Endothelial cell of umbilical vein (primary cell): ENCODE measurements around the gene S100A11. TPM values are rescaled to one million over a fixed set of nuclear protein-coding genes. Genes with fewer than 3 reads are reported as not detected.

Experiments
- BruUV-seq: library from RNA; stranded (reverse); fragments of 400-500 nt; replicated peaks from 2 replicates; lab custom pipeline; 2021; lab: Mats Ljungman, UMichigan
- CTCF ChIA-PET: fragments of 300-600, 350-600 bp; sonication (Branson Sonifier 250); formaldehyde crosslinking; loops from one replicate; lab custom pipeline; 2021; ENCODE audit warnings: antibody characterized with exemption, inconsistent platforms; lab: Charles Lee
- POLR2A ChIA-PET: fragments of 300-600, 350-600 bp; sonication (Branson Sonifier 250); formaldehyde crosslinking; loops from one replicate; lab custom pipeline; 2021; ENCODE audit warnings: antibody characterized with exemption, inconsistent platforms; lab: Charles Lee
- DNase-seq: peaks from one replicate; pipeline ENCODE4 v3.0.0-alpha.2; 2011; ENCODE audit warnings: low read depth, low spot score
- FAIRE-seq: peaks from 2 replicates; lab custom pipeline; 2011; peaks lifted over from hg19 to GRCh38; lab: Jason Lieb, UNC
- H2AFZ ChIP-seq: 2 replicates; pipeline ENCODE4 v1.6.0; 2012; ENCODE audit warnings: low read depth, low read length, control low read depth, inconsistent platforms
- H3K27ac ChIP-seq: 2 replicates; pipeline ENCODE4 v1.5.1; 2011; ENCODE audit warnings: low read depth, mild to moderate bottlenecking, control low read depth, low read length, moderate library complexity; ENCODE audit not compliant: insufficient read depth
- H3K27me3 ChIP-seq, 2 experiments: 2 replicates each; pipeline versions ENCODE4 v1.6.0 to v1.6.1; 2011; ENCODE audit warnings: low read length in 2 of 2, mixed read lengths in 1 of 2; ENCODE audit not compliant: control insufficient read depth in 2 of 2, insufficient read depth in 2 of 2
- H3K36me3 ChIP-seq, 2 experiments: 2 replicates in 1 of 2; 3 replicates in 1 of 2; pipeline ENCODE4 v1.5.1; 2011; ENCODE audit warnings: low read length in 2 of 2, mild to moderate bottlenecking in 1 of 2, moderate library complexity in 1 of 2; ENCODE audit not compliant: control insufficient read depth in 2 of 2, insufficient read depth in 2 of 2; ENCODE audit errors: extremely low read depth in 1 of 2
- H3K4me1 ChIP-seq: 3 replicates; pipeline ENCODE4 v1.5.1; 2011; ENCODE audit warnings: mild to moderate bottlenecking, low read length; ENCODE audit not compliant: control insufficient read depth, insufficient read depth; ENCODE audit errors: extremely low read depth
- H3K4me2 ChIP-seq: 2 replicates; pipeline ENCODE4 v1.6.1; 2011; ENCODE audit warnings: low read length, control low read depth, mixed read lengths; ENCODE audit not compliant: insufficient read depth
- H3K4me3 ChIP-seq, 3 experiments: fragments of 200-600 bp in 1 of 3; sonication (generic), shearing (Covaris generic) in 1 of 3; replicated peaks in 1 of 3; 2 replicates each; pipeline ENCODE4 v1.5.1; 2011 to 2016; ENCODE audit warnings: control low read depth in 3 of 3, low read length in 3 of 3, mild to moderate bottlenecking in 2 of 3, inconsistent platforms in 1 of 3, low read depth in 1 of 3, moderate library complexity in 1 of 3; ENCODE audit not compliant: insufficient read depth in 1 of 3
- H3K79me2 ChIP-seq: 2 replicates; pipeline ENCODE4 v1.6.0; 2012; ENCODE audit warnings: low read length, inconsistent platforms; ENCODE audit not compliant: control insufficient read depth, insufficient read depth
- H3K9ac ChIP-seq: replicated peaks from 2 replicates; pipeline ENCODE3; 2011; ENCODE audit warnings: low read length, control low read depth; ENCODE audit not compliant: insufficient read depth; ENCODE audit errors: extremely low read depth
- H3K9me1 ChIP-seq: replicated peaks from 3 replicates; pipeline ENCODE4 v1.6.0; 2011; ENCODE audit warnings: mild to moderate bottlenecking, low read length; ENCODE audit not compliant: control insufficient read depth, insufficient read depth; ENCODE audit errors: extremely low read depth
- H3K9me3 ChIP-seq: replicated peaks from 2 replicates; pipeline ENCODE4 v1.5.1; 2012; ENCODE audit warnings: low read length, inconsistent platforms; ENCODE audit not compliant: control insufficient read depth, insufficient read depth
- H4K20me1 ChIP-seq: replicated peaks from 2 replicates; pipeline ENCODE3; 2011; ENCODE audit warnings: mild to moderate bottlenecking, low read length; ENCODE audit not compliant: control insufficient read depth, insufficient read depth; ENCODE audit errors: extremely low read depth
- EZH2 ChIP-seq: IDR thresholded peaks from 2 replicates; pipeline ENCODE4 v1.6.1; 2012; ENCODE audit warnings: borderline replicate concordance, low read depth, mild to moderate bottlenecking, moderate library complexity, low read length, inconsistent platforms; ENCODE audit not compliant: severe bottlenecking
- FOS ChIP-seq: IDR thresholded peaks from 2 replicates; pipeline ENCODE4 v1.6.1; 2011; ENCODE audit warnings: mild to moderate bottlenecking, low read length, moderate library complexity, borderline replicate concordance; ENCODE audit not compliant: insufficient read depth
- GATA2 ChIP-seq: IDR thresholded peaks from 2 replicates; pipeline ENCODE4 v1.7.0; 2011; ENCODE audit warnings: low read depth, mild to moderate bottlenecking, moderate library complexity, mixed read lengths, low read length; ENCODE audit not compliant: insufficient read length, insufficient read depth
- JUN ChIP-seq: IDR thresholded peaks from 2 replicates; pipeline ENCODE4 v1.6.1; 2011; ENCODE audit warnings: borderline replicate concordance, low read depth; ENCODE audit not compliant: insufficient read length, insufficient read depth
- MYC ChIP-seq: IDR thresholded peaks from one replicate; pipeline ENCODE4 v1.6.1; 2011; ENCODE audit warnings: mild to moderate bottlenecking, low read depth, low read length
- POLR2A ChIP-seq: IDR thresholded peaks from 2 replicates; pipeline ENCODE4 v1.6.1; 2012; ENCODE audit warnings: low read depth, mild to moderate bottlenecking, control low read depth, low read length
- POLR2AphosphoS5 ChIP-seq: IDR thresholded peaks from 2 replicates; pipeline ENCODE4 v1.6.1; 2012; ENCODE audit warnings: low read depth, mild to moderate bottlenecking, control low read depth, low read length, moderate library complexity; ENCODE audit not compliant: insufficient read depth
- dilution Hi-C: fragments of 300-500 bp; cut with MboI; formaldehyde crosslinking; loops from one replicate; pipeline ENCODE4 v1.15.0; 2019; ENCODE audit warnings: low sequenced_read_pairs; ENCODE audit not compliant: extremely low pct_ligation_motif_present
- intact Hi-C: fragments of 100-400 bp; cut with micrococcal nuclease; formaldehyde crosslinking; loops from one replicate; pipeline ENCODE4 v1.10.0; 2022
- polyA plus RNA-seq, 4 experiments: library from polyadenylated mRNA; depleted of rRNA in 3 of 4; stranded (reverse) in 3 of 4; unstranded in 1 of 4; fragments of >200 nt; gene quantifications; 2 replicates each; pipeline versions ENCODE4 v1.2.1 to v1.2.3, GENCODE V29; 2011 to 2012; ENCODE audit warnings: missing spikeins in 1 of 4
- total RNA-seq: library from RNA; stranded (reverse); gene quantifications from 2 replicates; pipeline ENCODE4 v1.2.3, GENCODE V29; 2021
- TF ChIP-seq, protein P1 (sequence below): IDR thresholded peaks from 2 replicates; pipeline ENCODE4 v1.6.1; 2011; ENCODE audit not compliant: insufficient read depth, insufficient read length
- TF ChIP-seq, protein P2 (sequence below), 2 donors: IDR thresholded peaks; 1 replicate in 1 of 2; 2 replicates in 1 of 2; pipeline ENCODE4 v1.5.1; 2011; ENCODE audit warnings: low read length in 2 of 2, mild to moderate bottlenecking in 2 of 2, moderate library complexity in 2 of 2, control low read depth in 1 of 2, inconsistent platforms in 1 of 2, low read depth in 1 of 2; ENCODE audit not compliant: insufficient read depth in 1 of 2; ENCODE audit errors: extremely low read depth in 1 of 2

S100A11 gene
- total and polyA plus RNA-seq, 2 donors (not counting 3 experiments of a cell fraction or from before 2014, with no cell fraction given), result 497 to 505 TPM

DNA sequence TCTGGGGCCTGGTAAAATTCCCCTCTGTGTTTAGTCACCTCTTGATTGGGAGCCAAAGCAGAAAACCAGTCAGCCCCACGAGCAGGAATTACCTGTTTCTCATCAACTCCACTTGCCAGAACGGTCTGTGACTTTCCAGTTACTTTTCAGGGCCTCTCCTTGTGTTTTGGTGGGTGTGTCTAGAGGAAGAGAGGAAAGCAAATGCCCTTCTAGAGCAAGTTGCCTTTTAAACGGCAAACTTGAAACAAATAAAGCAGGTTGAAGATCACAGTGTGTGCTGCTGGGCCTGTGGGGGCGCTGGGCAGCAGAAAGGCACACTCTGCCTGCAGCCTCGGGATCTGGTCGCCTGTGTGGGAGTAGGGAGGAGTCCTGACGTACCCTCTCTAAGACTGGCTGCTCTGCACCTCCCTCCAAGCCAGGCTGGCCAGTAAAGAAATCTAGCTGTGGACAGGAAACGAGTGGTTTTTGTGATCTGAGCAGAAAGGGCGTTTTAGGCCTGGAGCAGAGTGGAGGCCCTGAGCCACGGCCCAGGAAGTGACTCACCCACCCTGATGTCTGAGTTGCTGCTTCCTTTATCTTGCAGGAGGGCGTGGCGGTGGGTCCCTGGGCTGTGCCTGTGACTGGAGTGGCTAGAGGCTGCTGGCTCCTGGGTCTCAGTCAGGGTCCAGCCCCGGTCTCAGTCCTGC lies 11.1 kb upstream of the S100A11 start:
- TSS peak; percentile 85 for BruUV-seq
- H3K4me1 ChIP-seq, result peaks cover 18% of the 10 kb centered on the region
- H3K27me3 ChIP-seq, result peaks cover 7 to 27% of the 10 kb centered on the region in 2 experiments
- peak overlapping the region; percentile 40 for H3K4me2 ChIP-seq
- POLR2A ChIA-PET, result no interaction called here
- no peaks in the 10 kb centered on the region for H3K79me2 ChIP-seq
- intact Hi-C loops (no loop called here), dilution Hi-C loops (no loop called here)
- H2AFZ ChIP-seq, result peak overlapping the region; percentile 52
- peak; percentile 97 for FAIRE-seq
- peak; percentile 91 for DNase-seq
- TF ChIP-seq JUN, result peak; percentile 61
- no peak for TF ChIP-seq POLR2AphosphoS5
- peak; percentile 53 for TF ChIP-seq GATA2
- no peak for TF ChIP-seq MYC
- TF ChIP-seq, protein P1, sequence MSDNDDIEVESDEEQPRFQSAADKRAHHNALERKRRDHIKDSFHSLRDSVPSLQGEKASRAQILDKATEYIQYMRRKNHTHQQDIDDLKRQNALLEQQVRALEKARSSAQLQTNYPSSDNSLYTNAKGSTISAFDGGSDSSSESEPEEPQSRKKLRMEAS, result no peak
- TF ChIP-seq FOS, result peak; percentile 87
- no peak for TF ChIP-seq EZH2
- TF ChIP-seq, protein P2, sequence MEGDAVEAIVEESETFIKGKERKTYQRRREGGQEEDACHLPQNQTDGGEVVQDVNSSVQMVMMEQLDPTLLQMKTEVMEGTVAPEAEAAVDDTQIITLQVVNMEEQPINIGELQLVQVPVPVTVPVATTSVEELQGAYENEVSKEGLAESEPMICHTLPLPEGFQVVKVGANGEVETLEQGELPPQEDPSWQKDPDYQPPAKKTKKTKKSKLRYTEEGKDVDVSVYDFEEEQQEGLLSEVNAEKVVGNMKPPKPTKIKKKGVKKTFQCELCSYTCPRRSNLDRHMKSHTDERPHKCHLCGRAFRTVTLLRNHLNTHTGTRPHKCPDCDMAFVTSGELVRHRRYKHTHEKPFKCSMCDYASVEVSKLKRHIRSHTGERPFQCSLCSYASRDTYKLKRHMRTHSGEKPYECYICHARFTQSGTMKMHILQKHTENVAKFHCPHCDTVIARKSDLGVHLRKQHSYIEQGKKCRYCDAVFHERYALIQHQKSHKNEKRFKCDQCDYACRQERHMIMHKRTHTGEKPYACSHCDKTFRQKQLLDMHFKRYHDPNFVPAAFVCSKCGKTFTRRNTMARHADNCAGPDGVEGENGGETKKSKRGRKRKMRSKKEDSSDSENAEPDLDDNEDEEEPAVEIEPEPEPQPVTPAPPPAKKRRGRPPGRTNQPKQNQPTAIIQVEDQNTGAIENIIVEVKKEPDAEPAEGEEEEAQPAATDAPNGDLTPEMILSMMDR (IDR thresholded peaks at IDR 0.05; ENCODE audit: extremely low read depth in 1 of 2, insufficient read depth in 1 of 2, low read depth in 1 of 2, low read length in 2 of 2), result peak; percentile 61 to 80
- TF ChIP-seq POLR2A, result no peak
- no peak overlapping the region for H3K4me3 ChIP-seq
- H3K9me3 ChIP-seq, result no peaks in the 10 kb centered on the region
- no peaks in the 10 kb centered on the region for H3K9me1 ChIP-seq
- peak overlapping the region; percentile 4 for H3K9ac ChIP-seq
- H3K27ac ChIP-seq, result peak overlapping the region; percentile 25
- H4K20me1 ChIP-seq, result no peaks in the 10 kb centered on the region
- CTCF ChIA-PET, result interaction anchor here (1.0 to 2.5 kb wide), 6 partner anchors 12 to 411 kb away, joined by 3 to 14 read pairs (median 6); partner anchors contain the start of gene S100A11
- no peaks in the 10 kb centered on the region for H3K36me3 ChIP-seq
